ENCODE data around the gene IDH3B.

DNA sequence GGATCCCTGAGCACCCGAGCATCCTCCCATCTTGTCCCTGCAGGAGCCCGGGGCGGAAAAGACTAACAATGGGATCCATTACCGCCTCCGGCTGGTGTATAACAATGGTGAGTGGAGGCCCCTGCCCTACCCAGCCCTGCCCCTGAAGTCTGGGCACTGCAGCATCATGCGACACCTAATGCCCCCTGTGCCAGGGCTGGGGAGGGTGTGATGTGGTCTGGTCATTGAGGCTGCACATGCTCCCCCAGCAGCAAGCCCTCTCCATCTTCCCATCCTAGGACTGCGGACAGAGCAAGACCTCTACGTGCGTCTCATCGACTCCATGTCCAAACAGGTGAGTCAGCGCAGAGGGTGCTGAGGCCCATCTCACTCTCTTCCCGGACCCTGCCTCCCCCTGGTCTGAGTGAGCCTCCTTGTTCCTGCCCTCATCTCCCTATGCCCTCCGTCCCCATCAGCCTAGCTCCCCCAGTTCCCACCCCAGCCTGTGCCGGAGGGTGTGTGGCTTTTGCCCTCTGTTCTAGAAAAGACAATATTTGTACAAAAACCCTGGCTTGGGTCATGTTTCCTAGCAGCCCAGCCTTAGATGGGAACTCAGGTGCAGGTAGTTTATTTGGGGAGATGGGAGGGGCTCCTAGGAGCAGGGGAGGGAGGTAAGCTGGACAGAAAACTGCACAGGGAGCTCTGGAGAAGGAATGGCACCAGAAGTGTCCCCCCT, 42.1 kb upstream of the IDH3B start:
- TF ChIP-seq, protein P1, sequence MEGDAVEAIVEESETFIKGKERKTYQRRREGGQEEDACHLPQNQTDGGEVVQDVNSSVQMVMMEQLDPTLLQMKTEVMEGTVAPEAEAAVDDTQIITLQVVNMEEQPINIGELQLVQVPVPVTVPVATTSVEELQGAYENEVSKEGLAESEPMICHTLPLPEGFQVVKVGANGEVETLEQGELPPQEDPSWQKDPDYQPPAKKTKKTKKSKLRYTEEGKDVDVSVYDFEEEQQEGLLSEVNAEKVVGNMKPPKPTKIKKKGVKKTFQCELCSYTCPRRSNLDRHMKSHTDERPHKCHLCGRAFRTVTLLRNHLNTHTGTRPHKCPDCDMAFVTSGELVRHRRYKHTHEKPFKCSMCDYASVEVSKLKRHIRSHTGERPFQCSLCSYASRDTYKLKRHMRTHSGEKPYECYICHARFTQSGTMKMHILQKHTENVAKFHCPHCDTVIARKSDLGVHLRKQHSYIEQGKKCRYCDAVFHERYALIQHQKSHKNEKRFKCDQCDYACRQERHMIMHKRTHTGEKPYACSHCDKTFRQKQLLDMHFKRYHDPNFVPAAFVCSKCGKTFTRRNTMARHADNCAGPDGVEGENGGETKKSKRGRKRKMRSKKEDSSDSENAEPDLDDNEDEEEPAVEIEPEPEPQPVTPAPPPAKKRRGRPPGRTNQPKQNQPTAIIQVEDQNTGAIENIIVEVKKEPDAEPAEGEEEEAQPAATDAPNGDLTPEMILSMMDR (IDR thresholded peaks at IDR 0.05; ENCODE audit: low read length): no peak
- no peak for TF ChIP-seq EZH2 (optimal IDR thresholded peaks at IDR 0.05; ENCODE audit: low read depth, low read length)

Measured in MM.1S (cell line).